Measurements from ENCODE around the gene SNUPN. TPM values are rescaled to one million over a fixed set of nuclear protein-coding genes. Genes with fewer than 3 reads are reported as not detected.

Gene SNUPN
- total and polyA plus RNA-seq, 3 donors from 2014 or later = 37.0 to 97.5 (median 44.6) TPM

- Histone ChIP-seq H3K9me3 (no peaks in the 10 kb centered on the region), H3K36me3 (ENCODE audit: low read depth, missing control alignments) (no peaks in the 10 kb centered on the region), H3K4me3 (no peak overlapping the region), H3K27ac (no peak overlapping the region), H3K4me1 (peaks cover 20% of the 10 kb centered on the region), H3K27me3 (no peaks in the 10 kb centered on the region)
- TF ChIP-seq POLR2A (IDR thresholded peaks at IDR 0.05) (no peak), CTCF (IDR thresholded peaks at IDR 0.05) (no peak)
- 84 to 85% methylated on average over 16 to 17 of the region's 17 CpGs for WGBS, 2 donors
- intact Hi-C loops (cut with DNase I; ENCODE audit: low total_unique reads) = no loop called here
- no peak for DNase-seq
Measured at GRCh38 chr15:75659928-75660645, 34.6 kb upstream of the SNUPN start.

- WGBS, 2 donors = 67 to 73% methylated on average over 9 of the region's 9 CpGs
Measured at GRCh38 chr15:75659141-75659771, 33.7 kb upstream of the SNUPN start.

GRCh38 chr15:75656813-75657212 lies 31.3 kb upstream of the SNUPN start:
- no peaks in the 10 kb centered on the region for H3K27me3 ChIP-seq
- no peak overlapping the region for H3K27ac ChIP-seq
- intact Hi-C loops (cut with DNase I; ENCODE audit: low total_unique reads) = no loop called here
- 95% methylated on average over 21 to 22 of the region's 22 CpGs for WGBS, 2 donors
- TF ChIP-seq POLR2A (IDR thresholded peaks at IDR 0.05) (no peak), CTCF (IDR thresholded peaks at IDR 0.05) (no peak)
- H3K4me3 ChIP-seq = no peak overlapping the region
- no peaks in the 10 kb centered on the region for H3K36me3 ChIP-seq (ENCODE audit: low read depth, missing control alignments)
- H3K9me3 ChIP-seq = no peaks in the 10 kb centered on the region
- peaks cover 47% of the 10 kb centered on the region for H3K4me1 ChIP-seq
- no peak for DNase-seq

More at GRCh38 chr15:75659141-75659771, 33.7 kb upstream of the SNUPN start:
- H3K9me3 ChIP-seq = no peaks in the 10 kb centered on the region
- intact Hi-C loops (cut with DNase I; ENCODE audit: low total_unique reads) = no loop called here
- no peak overlapping the region for H3K27ac ChIP-seq
- H3K36me3 ChIP-seq (ENCODE audit: low read depth, missing control alignments) = no peaks in the 10 kb centered on the region
- H3K27me3 ChIP-seq = no peaks in the 10 kb centered on the region
- H3K4me1 ChIP-seq = peaks cover 25% of the 10 kb centered on the region
- H3K4me3 ChIP-seq = no peak overlapping the region
- no peak for DNase-seq
- TF ChIP-seq CTCF (IDR thresholded peaks at IDR 0.05) = no peak

GRCh38 chr15:75656331-75656730 lies 30.8 kb upstream of the SNUPN start:
- Histone ChIP-seq H3K4me1 (peaks cover 47% of the 10 kb centered on the region), H3K36me3 (ENCODE audit: low read depth, missing control alignments) (no peaks in the 10 kb centered on the region), H3K27ac (no peak overlapping the region), H3K4me3 (no peak overlapping the region), H3K27me3 (no peaks in the 10 kb centered on the region), H3K9me3 (no peaks in the 10 kb centered on the region)
- intact Hi-C loops (cut with DNase I; ENCODE audit: low total_unique reads) = no loop called here
- 95 to 97% methylated on average over 5 of the region's 5 CpGs for WGBS, 2 donors
- TF ChIP-seq CTCF (IDR thresholded peaks at IDR 0.05) (no peak), POLR2A (IDR thresholded peaks at IDR 0.05) (no peak)
- DNase-seq = no peak

Measured in testis (tissue), 3 donors.